Activated CD8-positive, alpha-beta T cell treated with anti-CD3 and anti-CD28 coated beads for 36 hours (primary cell): Measurements from ENCODE around the gene CACNA1C. TPM values are rescaled to one million over a fixed set of nuclear protein-coding genes. Genes with fewer than 3 reads are reported as not detected.

Source experiments
- ATAC-seq: fragments of 200-7000 bp; cut with Tn5 transposase; one replicate; pipeline ENCODE4 v1.10.0; 2021; ENCODE audit warnings: mild to moderate bottlenecking, moderate library complexity
- CTCF ChIA-PET: fragments of 350-600 bp; sonication (Branson Sonifier 250); formaldehyde crosslinking; loops from one replicate; lab custom pipeline; 2021; ENCODE audit warnings: antibody characterized with exemption; lab: Charles Lee
- POLR2A ChIA-PET: fragments of 350-600 bp; sonication (Branson Sonifier 250); formaldehyde crosslinking; loops from one replicate; lab custom pipeline; 2021; ENCODE audit warnings: antibody characterized with exemption; lab: Charles Lee
- DNase-seq: peaks from one replicate; pipeline ENCODE4 v3.0.0-alpha.2; 2020
- H3K27ac Mint-ChIP-seq: one replicate; pipeline ENCODE4 v1.8.0; 2021; ENCODE audit warnings: mild to moderate bottlenecking, mixed read lengths
- H3K27me3 Mint-ChIP-seq: one replicate; pipeline ENCODE4 v1.8.0; 2021; ENCODE audit warnings: mixed read lengths
- H3K36me3 Mint-ChIP-seq: one replicate; pipeline ENCODE4 v1.8.0; 2021; ENCODE audit warnings: low read depth, mixed read lengths
- H3K4me1 Mint-ChIP-seq: one replicate; pipeline ENCODE4 v1.8.0; 2021; ENCODE audit warnings: low read depth, mixed read lengths
- H3K4me3 Mint-ChIP-seq: one replicate; pipeline ENCODE4 v1.8.0; 2021; ENCODE audit warnings: mild to moderate bottlenecking, moderate library complexity, mixed read lengths
- H3K9me3 Mint-ChIP-seq: one replicate; pipeline ENCODE4 v1.8.0; 2021; ENCODE audit warnings: mixed read lengths
- CTCF ChIP-seq: fragments of 200-600 bp; IDR thresholded peaks from one replicate; pipeline ENCODE4 v1.8.0; 2022; ENCODE audit warnings: antibody characterized with exemption, mild to moderate bottlenecking
- intact Hi-C: fragments of 100-400 bp; cut with micrococcal nuclease; formaldehyde crosslinking; loops from one replicate; pipeline ENCODE4 v1.10.0; 2022
- total RNA-seq, 2 experiments: library from RNA; stranded (reverse); gene quantifications; one replicate each; pipeline ENCODE4 v1.2.3, GENCODE V29; 2021

The CACNA1C gene
- total RNA-seq, 2 experiments from 2014 or later = 0.02 to 0.05 TPM

- ChIA-PET POLR2A (no interaction called here), CTCF (interaction anchor here (1.4 kb wide), 1 partner anchor 10 kb away, joined by 3 read pairs; no protein-coding TSS in a partner anchor)
- ATAC-seq = peak; percentile 50
- Mint-ChIP-seq H3K36me3 (no peaks in the 10 kb centered on the region), H3K27ac (no peak overlapping the region), H3K27me3 (no peaks in the 10 kb centered on the region), H3K4me1 (peaks cover 23% of the 10 kb centered on the region), H3K9me3 (no peaks in the 10 kb centered on the region), H3K4me3 (no peak overlapping the region)
- DNase-seq = peak; percentile 17
- no peak for TF ChIP-seq CTCF
- intact Hi-C loops = no loop called here
These were observed 242.1 kb downstream of the CACNA1C start for GRCh38 chr12:2294651-2295475.

GRCh38 chr12:2295941-2296461 is 243.2 kb downstream of the CACNA1C start:
- H3K36me3 Mint-ChIP-seq = no peaks in the 10 kb centered on the region
- DNase-seq (no peak), ATAC-seq (no peak)
- no peaks in the 10 kb centered on the region for H3K27me3 Mint-ChIP-seq
- no peaks in the 10 kb centered on the region for H3K9me3 Mint-ChIP-seq
- no peak for TF ChIP-seq CTCF
- intact Hi-C loops = no loop called here
- peaks cover 24% of the 10 kb centered on the region for H3K4me1 Mint-ChIP-seq
- ChIA-PET CTCF (no interaction called here), POLR2A (no interaction called here)
- no peak overlapping the region for H3K27ac Mint-ChIP-seq
- H3K4me3 Mint-ChIP-seq = no peak overlapping the region

GRCh38 chr12:2297004-2297403 is 244.2 kb downstream of the CACNA1C start:
- ChIA-PET CTCF (no interaction called here), POLR2A (no interaction called here)
- DNase-seq = no peak
- Mint-ChIP-seq H3K27me3 (no peaks in the 10 kb centered on the region), H3K9me3 (no peaks in the 10 kb centered on the region), H3K4me3 (no peak overlapping the region), H3K4me1 (peaks cover 24% of the 10 kb centered on the region), H3K27ac (no peak overlapping the region), H3K36me3 (no peaks in the 10 kb centered on the region)
- no peak for ATAC-seq
- intact Hi-C loops = no loop called here
- no peak for TF ChIP-seq CTCF

GRCh38 chr12:2297658-2298057 is 244.9 kb downstream of the CACNA1C start:
- POLR2A ChIA-PET = interaction anchor here (0.6 kb wide), 1 partner anchor 776 kb away, joined by 3 read pairs; no protein-coding TSS in a partner anchor
- Mint-ChIP-seq H3K4me3 (no peak overlapping the region), H3K27ac (no peak overlapping the region), H3K9me3 (no peaks in the 10 kb centered on the region), H3K27me3 (no peaks in the 10 kb centered on the region), H3K36me3 (no peaks in the 10 kb centered on the region), H3K4me1 (peaks cover 24% of the 10 kb centered on the region)
- no peak for ATAC-seq
- intact Hi-C loops = no loop called here
- TF ChIP-seq CTCF = no peak
- CTCF ChIA-PET = no interaction called here
- no peak for DNase-seq

- CTCF ChIA-PET = no interaction called here
- no peaks in the 10 kb centered on the region for H3K36me3 Mint-ChIP-seq
- POLR2A ChIA-PET = interaction anchor here (0.6 kb wide), 1 partner anchor 775 kb away, joined by 3 read pairs; no protein-coding TSS in a partner anchor
- no peaks in the 10 kb centered on the region for H3K27me3 Mint-ChIP-seq
- H3K9me3 Mint-ChIP-seq = no peaks in the 10 kb centered on the region
- no peak for TF ChIP-seq CTCF
- no peak overlapping the region for H3K4me3 Mint-ChIP-seq
- ATAC-seq (no peak), DNase-seq (no peak)
- intact Hi-C loops = no loop called here
- no peak overlapping the region for H3K27ac Mint-ChIP-seq
- peaks cover 24% of the 10 kb centered on the region for H3K4me1 Mint-ChIP-seq
These were observed 245.9 kb downstream of the CACNA1C start for GRCh38 chr12:2298556-2299200.
